Calu3 (cell line): ENCODE results near the gene TMTC2. TPM values are rescaled to one million over a fixed set of nuclear protein-coding genes. Genes with fewer than 3 reads are reported as not detected.

Experiments used
- BruUV-seq: library from RNA; stranded (reverse); fragments of 400-500 nt; replicated peaks from 2 replicates; lab custom pipeline; 2021; lab: Mats Ljungman, UMichigan
- CTCF ChIA-PET: fragments of 300-600 bp; sonication (Branson Sonifier 250); formaldehyde crosslinking; loops from one replicate; lab custom pipeline; 2022; ENCODE audit warnings: antibody characterized with exemption; lab: Charles Lee
- DNase-seq: peaks from one replicate; pipeline ENCODE4 v3.0.0; 2022
- H3K27ac Mint-ChIP-seq: one replicate; pipeline ENCODE4 v1.8.0; 2022; ENCODE audit warnings: mixed read lengths; ENCODE audit not compliant: unreplicated experiment
- H3K27me3 Mint-ChIP-seq: one replicate; pipeline ENCODE4 v1.8.0; 2022; ENCODE audit warnings: mixed read lengths; ENCODE audit not compliant: unreplicated experiment
- H3K36me3 Mint-ChIP-seq: one replicate; pipeline ENCODE4 v1.8.0; 2022; ENCODE audit warnings: mild to moderate bottlenecking, moderate library complexity, mixed read lengths; ENCODE audit not compliant: insufficient read depth, unreplicated experiment
- H3K4me1 Mint-ChIP-seq: one replicate; pipeline ENCODE4 v1.8.0; 2022; ENCODE audit warnings: mild to moderate bottlenecking, low read depth, mixed read lengths; ENCODE audit not compliant: unreplicated experiment
- H3K4me3 Mint-ChIP-seq: one replicate; pipeline ENCODE4 v1.8.0; 2022; ENCODE audit warnings: mild to moderate bottlenecking, low read depth, moderate library complexity, mixed read lengths; ENCODE audit not compliant: unreplicated experiment
- H3K9me3 Mint-ChIP-seq: one replicate; pipeline ENCODE4 v1.8.0; 2022; ENCODE audit warnings: low read depth, mixed read lengths; ENCODE audit not compliant: unreplicated experiment
- CTCF ChIP-seq: fragments of 200-600 bp; IDR thresholded peaks from one replicate; pipeline ENCODE4 v1.8.0; 2022; ENCODE audit warnings: antibody characterized with exemption; ENCODE audit not compliant: unreplicated experiment
- intact Hi-C: fragments of 100-400 bp; cut with micrococcal nuclease; formaldehyde crosslinking; loops from one replicate; pipeline ENCODE4 v1.10.0; 2022; ENCODE audit not compliant: unreplicated experiment
- total RNA-seq: library from RNA; stranded (reverse); gene quantifications from 2 replicates; pipeline ENCODE4 v1.2.3, GENCODE V29; 2022

The TMTC2 gene
- total RNA-seq, 1 experiment from 2014 or later = 31.2 TPM

GRCh38 chr12:82651489-82651888 lies 35.2 kb upstream of the TMTC2 start:
- H3K27me3 Mint-ChIP-seq = no peaks in the 10 kb centered on the region
- peaks cover 45% of the 10 kb centered on the region for H3K4me1 Mint-ChIP-seq
- intact Hi-C loops = no loop called here
- no peak overlapping the region for H3K4me3 Mint-ChIP-seq
- H3K9me3 Mint-ChIP-seq = peaks cover 2% of the 10 kb centered on the region
- BruUV-seq = no TSS peak
- H3K36me3 Mint-ChIP-seq = peaks cover 9% of the 10 kb centered on the region
- no peak for TF ChIP-seq CTCF
- peak; percentile 55 for DNase-seq
- CTCF ChIA-PET = interaction anchor here (1.3 to 2.8 kb wide), 3 partner anchors 9 to 35 kb away, joined by 3 to 27 read pairs (median 11); partner anchors contain the start of gene TMTC2
- H3K27ac Mint-ChIP-seq = peak overlapping the region; percentile 98

DNA sequence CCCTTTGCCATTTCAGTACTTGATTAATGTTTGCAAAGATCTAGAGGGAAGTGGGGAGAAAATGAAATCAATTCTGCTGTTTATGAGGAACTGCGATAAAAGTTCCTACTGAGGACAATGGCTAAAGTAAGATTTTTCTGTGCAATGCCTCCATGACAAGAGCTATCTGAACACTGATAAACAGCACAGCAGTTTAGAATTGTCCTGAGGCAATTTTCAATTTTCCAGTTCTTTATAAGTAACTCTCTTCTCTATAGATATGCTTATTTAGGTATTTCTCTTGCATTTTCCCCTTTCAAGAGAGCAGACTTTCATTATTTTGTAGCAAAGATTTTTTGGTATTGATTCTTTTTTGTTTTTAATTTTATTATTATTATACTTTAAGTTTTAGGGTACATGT lies 34.6 kb upstream of the TMTC2 start:
- CTCF ChIA-PET = interaction anchor here (2.8 kb wide), 1 partner anchor 34 kb away, joined by 27 read pairs; the partner anchor contains the start of gene TMTC2
- no peak for DNase-seq
- no peak for TF ChIP-seq CTCF
- H3K4me3 Mint-ChIP-seq = no peak overlapping the region
- H3K27ac Mint-ChIP-seq = peak overlapping the region; percentile 98
- intact Hi-C loops = no loop called here
- H3K4me1 Mint-ChIP-seq = peaks cover 45% of the 10 kb centered on the region
- no TSS peak for BruUV-seq
- H3K36me3 Mint-ChIP-seq = peaks cover 9% of the 10 kb centered on the region
- H3K27me3 Mint-ChIP-seq = no peaks in the 10 kb centered on the region
- H3K9me3 Mint-ChIP-seq = peaks cover 3% of the 10 kb centered on the region

GRCh38 chr12:82655751-82656150 lies 31.0 kb upstream of the TMTC2 start:
- H3K27me3 Mint-ChIP-seq = no peaks in the 10 kb centered on the region
- CTCF ChIA-PET = no interaction called here
- intact Hi-C loops = no loop called here
- no peak overlapping the region for H3K4me3 Mint-ChIP-seq
- no peak for TF ChIP-seq CTCF
- peaks cover 44% of the 10 kb centered on the region for H3K4me1 Mint-ChIP-seq
- peak overlapping the region; percentile 83 for H3K27ac Mint-ChIP-seq
- H3K36me3 Mint-ChIP-seq = peaks cover 3% of the 10 kb centered on the region
- DNase-seq = no peak
- H3K9me3 Mint-ChIP-seq = peaks cover 3% of the 10 kb centered on the region
- no TSS peak for BruUV-seq

DNA sequence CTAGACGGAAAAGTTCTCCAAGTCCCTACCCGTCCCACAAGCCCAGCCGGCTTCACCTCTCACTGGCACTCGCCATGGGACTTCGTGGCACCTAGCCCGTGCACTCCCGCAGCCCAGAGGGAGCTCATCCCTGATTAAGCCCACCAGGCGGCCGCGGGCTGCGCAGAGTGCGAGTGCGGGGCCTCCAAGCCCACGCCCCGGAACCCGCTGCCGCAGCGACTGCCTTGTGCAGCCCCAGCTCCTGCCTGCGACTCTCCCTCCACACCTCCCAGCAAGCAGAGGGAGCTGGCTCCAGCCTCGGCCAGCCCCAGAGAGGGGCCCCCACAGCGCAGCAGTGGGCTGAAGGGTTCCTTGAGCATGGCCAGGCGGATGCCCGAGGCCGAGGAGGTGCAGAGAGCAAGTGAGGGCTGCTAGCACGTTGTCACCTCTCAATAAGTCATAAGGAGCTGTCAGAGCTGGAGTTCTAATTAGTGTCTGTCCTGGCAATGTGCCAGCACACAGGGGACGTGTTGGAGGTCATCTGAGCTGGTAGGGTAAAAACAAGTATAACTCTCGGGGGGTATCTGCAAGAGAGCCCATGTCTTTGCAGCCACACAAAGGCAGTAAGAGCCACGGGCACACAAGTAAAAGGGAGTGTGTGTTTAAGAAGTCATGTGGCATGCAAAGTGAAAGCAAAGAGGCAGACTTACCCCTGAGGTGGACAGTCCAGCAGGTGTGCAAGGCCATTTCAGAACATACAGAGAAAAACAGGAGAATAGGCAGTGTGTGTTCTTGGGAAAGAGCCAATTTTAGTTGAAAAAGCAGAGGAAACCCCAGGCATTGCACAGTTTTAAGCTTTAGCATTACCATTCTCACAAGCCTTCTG lies 27.1 kb upstream of the TMTC2 start:
- Mint-ChIP-seq H3K4me3 (no peak overlapping the region), H3K36me3 (no peaks in the 10 kb centered on the region), H3K4me1 (peaks cover 43% of the 10 kb centered on the region), H3K27ac (peak overlapping the region; percentile 42), H3K27me3 (no peaks in the 10 kb centered on the region), H3K9me3 (peaks cover 3% of the 10 kb centered on the region)
- CTCF ChIA-PET = interaction anchor here (1.4 kb wide), 1 partner anchor 9 kb away, joined by 3 read pairs; no protein-coding TSS in a partner anchor
- intact Hi-C loops = no loop called here
- BruUV-seq = no TSS peak
- DNase-seq = no peak
- TF ChIP-seq CTCF = no peak
